HG02678 (cell line): ENCODE data around the gene IFT88.

ENCODE experiments used
- ATAC-seq: cut with Tn5 transposase; IDR thresholded peaks from one replicate; pipeline ENCODE4 v1.9.1; 2021; ENCODE audit warnings: mild to moderate bottlenecking, moderate library complexity; ENCODE audit not compliant: unreplicated experiment

IFT88 gene

GRCh38 chr13:20711301-20712044, 144.5 kb downstream of the IFT88 start:
- ATAC-seq = no peak

- no peak for ATAC-seq
These were observed 146.0 kb downstream of the IFT88 start for GRCh38 chr13:20713014-20713376.

GRCh38 chr13:20713751-20714150, 146.8 kb downstream of the IFT88 start:
- ATAC-seq = no peak

GRCh38 chr13:20714161-20714560, 147.2 kb downstream of the IFT88 start:
- ATAC-seq = no peak

GRCh38 chr13:20714563-20715329, 147.8 kb downstream of the IFT88 start:
- ATAC-seq = no peak

- ATAC-seq = no peak
These were observed 148.4 kb downstream of the IFT88 start for GRCh38 chr13:20715330-20715712.

- ATAC-seq = no peak
These were observed 150.0 kb downstream of the IFT88 start for GRCh38 chr13:20716951-20717350.

GRCh38 chr13:20717581-20718542, 150.9 kb downstream of the IFT88 start:
- ATAC-seq = no peak

GRCh38 chr13:20718958-20719566, 152.1 kb downstream of the IFT88 start:
- no peak for ATAC-seq

- no peak for ATAC-seq
These were observed 152.8 kb downstream of the IFT88 start for GRCh38 chr13:20719783-20720182.

- no peak for ATAC-seq
These were observed 153.5 kb downstream of the IFT88 start for GRCh38 chr13:20720499-20720898.

- no peak for ATAC-seq
These were observed 154.1 kb downstream of the IFT88 start for GRCh38 chr13:20721058-20721453.

- no peak for ATAC-seq
These were observed 154.7 kb downstream of the IFT88 start for GRCh38 chr13:20721454-20722357.

GRCh38 chr13:20727856-20728255, 160.9 kb downstream of the IFT88 start:
- ATAC-seq = no peak

GRCh38 chr13:20728579-20729311, 161.8 kb downstream of the IFT88 start:
- no peak for ATAC-seq

GRCh38 chr13:20729633-20730585, 163.0 kb downstream of the IFT88 start:
- no peak for ATAC-seq

- ATAC-seq = no peak
These were observed 171.7 kb downstream of the IFT88 start for GRCh38 chr13:20738616-20739015.

- no peak for ATAC-seq
These were observed 173.1 kb downstream of the IFT88 start for GRCh38 chr13:20740021-20740420.
